H9 (cell line): ENCODE data around the gene MRGPRF. TPM values are rescaled to one million over a fixed set of nuclear protein-coding genes. Genes with fewer than 3 reads are reported as not detected.
A peak's percentile ranks its signal among the peaks of the same experiment; 100 is the strongest.

ENCODE experiments used
- DNase-seq: peaks from one replicate; pipeline ENCODE4 v3.0.0-alpha.2; 2017
- H2AFZ ChIP-seq: one replicate; pipeline ENCODE4 v1.6.1; 2013; ENCODE audit warnings: mild to moderate bottlenecking, low read length, control low read depth, moderate library complexity
- H2AK5ac ChIP-seq: 2 replicates; pipeline ENCODE4 v1.6.1; 2013; ENCODE audit warnings: low read length, control low read depth, mixed read lengths; ENCODE audit not compliant: insufficient read length
- H2BK120ac ChIP-seq: one replicate; pipeline ENCODE4 v1.6.1; 2013; ENCODE audit warnings: low read depth, mild to moderate bottlenecking, low read length, control low read depth, inconsistent platforms; ENCODE audit not compliant: poor library complexity, severe bottlenecking
- H2BK12ac ChIP-seq: 2 replicates; pipeline ENCODE4 v1.6.1; 2013; ENCODE audit warnings: low read length, control low read depth, mixed read lengths, low read depth; ENCODE audit not compliant: insufficient read length
- H2BK15ac ChIP-seq: 2 replicates; pipeline ENCODE4 v1.6.1; 2013; ENCODE audit warnings: low read depth, low read length, control low read depth
- H2BK20ac ChIP-seq: one replicate; pipeline ENCODE4 v1.6.1; 2013; ENCODE audit warnings: low read depth, mild to moderate bottlenecking, low read length, control low read depth, inconsistent platforms; ENCODE audit not compliant: poor library complexity, severe bottlenecking
- H2BK5ac ChIP-seq: 2 replicates; pipeline ENCODE4 v1.6.1; 2013; ENCODE audit warnings: low read length, control low read depth, mixed read lengths; ENCODE audit not compliant: insufficient read length
- H3K14ac ChIP-seq: 2 replicates; pipeline ENCODE4 v1.6.1; 2013; ENCODE audit warnings: low read length, control low read depth; ENCODE audit not compliant: insufficient read depth
- H3K18ac ChIP-seq: 2 replicates; pipeline ENCODE4 v1.6.1; 2013; ENCODE audit warnings: low read depth, mild to moderate bottlenecking, mixed read lengths, low read length, control low read depth; ENCODE audit not compliant: insufficient read length
- H3K23ac ChIP-seq: 2 replicates; pipeline ENCODE4 v1.6.1; 2013; ENCODE audit warnings: low read length, control low read depth, mixed read lengths, low read depth; ENCODE audit not compliant: insufficient read length
- H3K23me2 ChIP-seq: 2 replicates; pipeline ENCODE4 v1.6.1; 2013; ENCODE audit warnings: low read depth, mild to moderate bottlenecking, mixed read lengths, low read length, control low read depth; ENCODE audit not compliant: insufficient read length, poor library complexity, severe bottlenecking
- H3K27ac ChIP-seq: 2 replicates; pipeline ENCODE4 v1.5.1; 2013; ENCODE audit warnings: low read length, control low read depth, mixed read lengths, low read depth; ENCODE audit not compliant: insufficient read length
- H3K27me3 ChIP-seq: 2 replicates; pipeline ENCODE4 v1.6.1; 2013; ENCODE audit warnings: low read length, control low read depth, inconsistent platforms; ENCODE audit not compliant: insufficient read depth
- H3K4ac ChIP-seq: 2 replicates; pipeline ENCODE4 v1.6.1; 2013; ENCODE audit warnings: low read depth, mild to moderate bottlenecking, control low read depth, inconsistent platforms, low read length, moderate library complexity
- H3K4me1 ChIP-seq: 2 replicates; pipeline ENCODE4 v1.6.1; 2013; ENCODE audit warnings: low read length, control low read depth, inconsistent platforms; ENCODE audit not compliant: insufficient read depth
- H3K4me2 ChIP-seq: 2 replicates; pipeline ENCODE4 v1.6.1; 2013; ENCODE audit warnings: low read length, control low read depth, mixed read lengths; ENCODE audit not compliant: insufficient read length, insufficient read depth
- H3K56ac ChIP-seq: 2 replicates; pipeline ENCODE4 v1.6.1; 2013; ENCODE audit warnings: low read depth, mild to moderate bottlenecking, mixed read lengths, low read length, control low read depth; ENCODE audit not compliant: insufficient read length
- H3K79me1 ChIP-seq: 2 replicates; pipeline ENCODE4 v1.6.1; 2013; ENCODE audit warnings: low read depth, mild to moderate bottlenecking, moderate library complexity, low read length, control low read depth, inconsistent platforms; ENCODE audit not compliant: insufficient read depth, poor library complexity, severe bottlenecking
- H3K79me2 ChIP-seq: 2 replicates; pipeline ENCODE4 v1.6.1; 2013; ENCODE audit warnings: low read length, control low read depth, inconsistent platforms; ENCODE audit not compliant: insufficient read depth
- H3K9ac ChIP-seq: 2 replicates; pipeline ENCODE4 v1.6.1; 2013; ENCODE audit warnings: low read length, control low read depth, mixed read lengths; ENCODE audit not compliant: insufficient read length; ENCODE audit errors: extremely low read depth
- H3K9me3 ChIP-seq: one replicate; pipeline ENCODE4 v1.6.1; 2013; ENCODE audit warnings: low read depth, low read length, inconsistent platforms; ENCODE audit not compliant: control insufficient read depth
- H3T11ph ChIP-seq: one replicate; pipeline ENCODE4 v1.6.1; 2013; ENCODE audit warnings: mild to moderate bottlenecking, low read length, control low read depth, inconsistent platforms
- H4K20me1 ChIP-seq: one replicate; pipeline ENCODE4 v1.6.1; 2013; ENCODE audit not compliant: control insufficient read depth, insufficient read length, insufficient read depth
- H4K5ac ChIP-seq: 2 replicates; pipeline ENCODE4 v1.6.1; 2013; ENCODE audit warnings: low read depth, mild to moderate bottlenecking, mixed read lengths, low read length, control low read depth; ENCODE audit not compliant: insufficient read length
- H4K8ac ChIP-seq: replicated peaks from 2 replicates; pipeline ENCODE4 v1.6.1; 2013; ENCODE audit warnings: low read length, control low read depth, mixed read lengths, low read depth; ENCODE audit not compliant: insufficient read length
- H4K91ac ChIP-seq: 2 replicates; pipeline ENCODE4 v1.6.1; 2013; ENCODE audit warnings: low read depth, mild to moderate bottlenecking, moderate library complexity, mixed read lengths, low read length, control low read depth; ENCODE audit not compliant: insufficient read length
- H3K27ac Mint-ChIP-seq, 3 experiments: 2 replicates in 2 of 3; 3 replicates in 1 of 3; pipeline ENCODE4 v1.8.0; 2020 to 2021; ENCODE audit warnings: mixed read lengths in 3 of 3, mild to moderate bottlenecking in 1 of 3, moderate library complexity in 1 of 3
- H3K27me3 Mint-ChIP-seq: 2 replicates; pipeline ENCODE4 v1.8.0; 2021; ENCODE audit warnings: low read depth, mild to moderate bottlenecking, moderate library complexity, mixed read lengths
- H3K36me3 Mint-ChIP-seq, 3 experiments: 2 replicates in 2 of 3; 3 replicates in 1 of 3; pipeline ENCODE4 v1.8.0; 2020 to 2021; ENCODE audit warnings: low read depth in 3 of 3, mixed read lengths in 3 of 3; ENCODE audit not compliant: insufficient read depth in 1 of 3
- H3K4me1 Mint-ChIP-seq, 2 experiments: 2 replicates each; pipeline ENCODE4 v1.8.0; 2020; ENCODE audit warnings: mixed read lengths in 2 of 2
- H3K4me3 Mint-ChIP-seq, 2 experiments: 2 replicates in 1 of 2; 3 replicates in 1 of 2; pipeline ENCODE4 v1.8.0; 2020 to 2021; ENCODE audit warnings: mild to moderate bottlenecking in 2 of 2, mixed read lengths in 2 of 2, moderate library complexity in 1 of 2
- H3K9me3 Mint-ChIP-seq, 2 experiments: 2 replicates in 1 of 2; 3 replicates in 1 of 2; pipeline ENCODE4 v1.8.0; 2020; ENCODE audit warnings: mild to moderate bottlenecking in 2 of 2, mixed read lengths in 2 of 2, moderate library complexity in 1 of 2
- CTCF ChIP-seq: fragments of 200-600 bp; sonication (generic); conservative IDR thresholded peaks from 3 replicates; pipeline ENCODE4 v1.8.0; 2021; ENCODE audit warnings: antibody characterized with exemption, mild to moderate bottlenecking
- WGBS: extraction: QIAGEN DNeasy Blood & Tissue Kit; methylation state at CpG from one replicate; pipeline ENCODE4 v1.1.7; 2013; ENCODE audit warnings: missing lambda C conversion rate, low lambda C conversion rate, mixed read lengths; ENCODE audit not compliant: insufficient read length; ENCODE audit errors: extremely low coverage; 5-methylcytosine and 5-hydroxymethylcytosine counted together
- total RNA-seq: library from RNA; stranded (reverse); gene quantifications from 2 replicates; pipeline ENCODE4 v1.2.1, GENCODE V29; 2021

Gene MRGPRF
- total RNA-seq, 1 experiment from 2014 or later = 4.0 TPM

- peaks cover 14 to 17% of the 10 kb centered on the region in 2 experiments for H3K4me1 Mint-ChIP-seq
These were observed 37.7 kb upstream of the MRGPRF start for GRCh38 chr11:69050592-69051380.

More at GRCh38 chr11:69050592-69051380, 37.7 kb upstream of the MRGPRF start:
- Histone ChIP-seq H4K91ac (no peak overlapping the region), H4K5ac (no peak overlapping the region), H3T11ph (no peak overlapping the region), H3K23me2 (peaks cover 5% of the 10 kb centered on the region), H3K9ac (no peak overlapping the region), H2BK20ac (no peak overlapping the region), H3K79me1 (peaks cover 5% of the 10 kb centered on the region), H3K27me3 (no peaks in the 10 kb centered on the region), H2AFZ (no peak overlapping the region), H3K4me1 (peaks cover 4% of the 10 kb centered on the region; the same call in 1 of the 2 replicates), H3K4ac (no peak overlapping the region), H3K79me2 (peaks cover 15% of the 10 kb centered on the region; the same call in 1 of the 2 replicates), H3K4me2 (no peak overlapping the region), H4K20me1 (no peaks in the 10 kb centered on the region), H3K27ac (no peak overlapping the region), H2BK12ac (no peak overlapping the region), H3K56ac (no peak overlapping the region), H3K23ac (no peak overlapping the region), H2BK120ac (no peak overlapping the region), H2AK5ac (no peak overlapping the region), H3K14ac (no peak overlapping the region), H3K18ac (no peak overlapping the region), H2BK5ac (no peak overlapping the region), H4K8ac (no peak overlapping the region), H3K9me3 (no peaks in the 10 kb centered on the region), H2BK15ac (no peak overlapping the region)
- Mint-ChIP-seq H3K27ac (peak overlapping the region in 1 of 3 experiments; percentile 87; a peak in 1 of 7 replicates), H3K4me3 (peak overlapping the region; percentile 50 to 65; a peak in 3 of 5 replicates), H3K9me3 (no peaks in the 10 kb centered on the region), H3K27me3 (no peaks in the 10 kb centered on the region), H3K36me3 (peaks cover 0 to 13% (median 5%) of the 10 kb centered on the region in 3 experiments; a peak in 4 of 7 replicates)
- no CpG with 5 or more reads among the region's 18 CpGs for WGBS
- DNase-seq = no peak
- no peak for TF ChIP-seq CTCF
